ENCODE results near the gene KLHL22. TPM values are rescaled to one million over a fixed set of nuclear protein-coding genes. Genes with fewer than 3 reads are reported as not detected.

KLHL22 gene
- total and polyA plus RNA-seq, 2 of the 4 experiments (the other 2 are of a cell fraction) = 27.1 to 30.1 TPM

- Histone ChIP-seq H2AK9ac (replicated peaks; ENCODE audit: low read depth, low read length, poor library complexity) (no peak overlapping the region), H3K4me1 (ENCODE audit: control insufficient read depth, insufficient read depth, low read length) (peaks cover 5% of the 10 kb centered on the region; the same call in 1 of the 2 replicates), H3K4me3 (ENCODE audit: insufficient read depth, low read depth, low read length) (no peak overlapping the region), H3K23ac (ENCODE audit: low read depth, low read length) (peak overlapping the region; percentile 12; the same call in 1 of the 2 replicates), H3K56ac (ENCODE audit: extremely low read depth, insufficient read depth, low read length) (no peak overlapping the region), H3K14ac (replicated peaks; ENCODE audit: low read depth, low read length) (no peak overlapping the region), H3K9ac (ENCODE audit: low read depth, low read length) (no peak overlapping the region), H3K4me2 (ENCODE audit: low read depth, low read length) (no peak overlapping the region), H3K9me3 (ENCODE audit: control insufficient read depth, insufficient read depth, low read length) (no peaks in the 10 kb centered on the region), H3K18ac (ENCODE audit: low read depth, low read length) (no peak overlapping the region), H3K4ac (ENCODE audit: low read depth, low read length) (no peak overlapping the region), H4K5ac (ENCODE audit: low read depth, low read length) (no peak overlapping the region), H4K8ac (ENCODE audit: low read depth in 2 of 2, low read length in 2 of 2) (no peak overlapping the region), H3K9me1 (ENCODE audit: insufficient read depth, low read length) (no peaks in the 10 kb centered on the region), H3K79me1 (ENCODE audit: low read depth in 1 of 2, low read length in 2 of 2) (0 out of 4 replicates have a peak, but pooled peaks cover 0 to 6% of the 10 kb centered on the region in 2 experiments), H3K27ac (ENCODE audit: insufficient read depth, low read length) (no peak overlapping the region), H2BK120ac (ENCODE audit: low read depth, low read length) (no peak overlapping the region), H2AK5ac (ENCODE audit: low read depth, low read length) (no peak overlapping the region), H3K27me3 (ENCODE audit: control insufficient read depth, insufficient read depth, low read length) (no peaks in the 10 kb centered on the region), H4K20me1 (ENCODE audit: insufficient read depth, low read length) (no peaks in the 10 kb centered on the region; the same call in 1 of the 2 replicates), H4K91ac (ENCODE audit: insufficient read depth, low read depth, low read length) (no peak overlapping the region), H2AFZ (replicated peaks; ENCODE audit: low read length, poor library complexity) (no peak overlapping the region), H2BK15ac (ENCODE audit: low read depth, low read length) (no peak overlapping the region), H3K36me3 (ENCODE audit: control insufficient read depth, insufficient read depth, low read length) (peaks cover 37% of the 10 kb centered on the region), H2BK20ac (ENCODE audit: low read depth, low read length) (no peak overlapping the region), H2BK5ac (ENCODE audit: low read depth, low read length, poor library complexity, severe bottlenecking) (no peak overlapping the region)
- no TSS peak for BruUV-seq (replicated peaks)
- in situ Hi-C loops (cut with MboI; ENCODE audit: low sequenced_read_pairs) = loop anchor here (10.0 kb wide), 1 partner anchor 49 kb away; no protein-coding TSS in a partner anchor
- intact Hi-C loops (cut with micrococcal nuclease) = no loop called here
- DNase-seq = no peak
- 100% methylated on average over 3 of the region's 11 CpGs; no CpG with 5 or more reads in 1 of the 2 experiments for WGBS, 2 experiments (ENCODE audit: extremely low coverage in 2 of 2, insufficient read length in 1 of 2)
- ChIA-PET CTCF (no interaction called here), POLR2A (ENCODE audit: unreplicated experiment) (no interaction called here)
- dilution Hi-C loops (cut with HindIII; ENCODE audit: low sequenced_read_pairs, unreplicated experiment) = no loop called here
- TF ChIP-seq FOS (IDR thresholded peaks at IDR 0.05; ENCODE audit: low read depth, low read length) (no peak), CEBPB (IDR thresholded peaks at IDR 0.05; ENCODE audit: low read depth, low read length) (no peak), SMC3 (IDR thresholded peaks at IDR 0.05; ENCODE audit: low read depth, low read length) (no peak), CHD1 (IDR thresholded peaks at IDR 0.05; ENCODE audit: low read depth, low read length) (no peak), RCOR1 (IDR thresholded peaks at IDR 0.05; ENCODE audit: insufficient replicate concordance, low read length) (no peak), BHLHE40 (IDR thresholded peaks at IDR 0.05; ENCODE audit: low read depth, low read length) (no peak), ELK1 (IDR thresholded peaks at IDR 0.05; ENCODE audit: borderline replicate concordance, low read depth, low read length) (no peak), RFX5 (IDR thresholded peaks at IDR 0.05; ENCODE audit: low read depth, low read length) (no peak), MAFK (IDR thresholded peaks at IDR 0.05; ENCODE audit: low read depth, low read length) (no peak), CTCF (conservative IDR thresholded peaks at IDR 0.05; ENCODE audit: low read depth, low read length) (no peak), NFE2L2 (IDR thresholded peaks at IDR 0.05; ENCODE audit: low read depth, low read length) (no peak), MAZ (IDR thresholded peaks at IDR 0.05; ENCODE audit: borderline replicate concordance, low read depth, low read length) (no peak), MXI1 (IDR thresholded peaks at IDR 0.05; ENCODE audit: borderline replicate concordance, low read depth, low read length) (no peak), USF2 (IDR thresholded peaks at IDR 0.05; ENCODE audit: low read depth, low read length) (no peak)
- ATAC-seq (ENCODE audit: low read depth) = no peak
These were observed 31.4 kb downstream of the KLHL22 start for GRCh38 chr22:20464096-20464614.

All from IMR-90 (cell line).